Lung (tissue), 16 donors: ENCODE measurements around the gene PARD6G. TPM values are rescaled to one million over a fixed set of nuclear protein-coding genes. Genes with fewer than 3 reads are reported as not detected.
A peak's percentile ranks its signal among the peaks of the same experiment; 100 is the strongest.
"Not testable (repeated sequence)": the region's sequence is repeated elsewhere in the genome, so short reads cannot be mapped to it uniquely, and the experiment has no call there.

Experiments used
- ATAC-seq: fragments of 200-7000 bp; cut with Tn5 transposase; one replicate; pipeline ENCODE4 v1.9.1; 2020; ENCODE audit warnings: moderate number of reproducible peaks; ENCODE audit not compliant: insufficient read depth, low FRiP score
- DNase-seq, 3 donors: peaks; one replicate each; pipeline ENCODE4 v3.0.0-alpha.2; 2013 to 2017
- H3K27ac ChIP-seq, 2 donors: one replicate each; pipeline ENCODE4 v1.5.1; 2013; ENCODE audit warnings: mild to moderate bottlenecking in 2 of 2, moderate library complexity in 2 of 2, control low read depth in 1 of 2, inconsistent platforms in 1 of 2, low read depth in 1 of 2, low read length in 1 of 2
- H3K27me3 ChIP-seq, 3 donors: one replicate each; pipeline ENCODE4 v1.5.1; 2013; ENCODE audit warnings: low read length in 2 of 3; ENCODE audit not compliant: control insufficient read depth in 3 of 3, insufficient read depth in 3 of 3
- H3K36me3 ChIP-seq, 4 donors: one replicate each; pipeline ENCODE4 v1.5.1; 2013; ENCODE audit warnings: low read length in 4 of 4, mild to moderate bottlenecking in 1 of 4, moderate library complexity in 1 of 4; ENCODE audit not compliant: control insufficient read depth in 4 of 4, insufficient read depth in 4 of 4
- H3K4me1 ChIP-seq, 5 donors: one replicate each; pipeline ENCODE4 v1.5.1; 2013; ENCODE audit warnings: low read length in 5 of 5, mild to moderate bottlenecking in 2 of 5, moderate library complexity in 1 of 5; ENCODE audit not compliant: control insufficient read depth in 5 of 5, insufficient read depth in 5 of 5
- H3K4me3 ChIP-seq: one replicate; pipeline ENCODE4 v1.5.1; 2013; ENCODE audit warnings: mild to moderate bottlenecking, control low read depth, moderate library complexity
- H3K9ac ChIP-seq, 2 donors: one replicate each; pipeline ENCODE4 v1.5.1; 2013; ENCODE audit warnings: low read length in 2 of 2, control low read depth in 1 of 2; ENCODE audit not compliant: insufficient read depth in 1 of 2
- H3K9me3 ChIP-seq, 4 donors: one replicate each; pipeline ENCODE4 v1.5.1; 2013; ENCODE audit warnings: low read length in 3 of 4, mild to moderate bottlenecking in 1 of 4, moderate library complexity in 1 of 4; ENCODE audit not compliant: control insufficient read depth in 4 of 4, insufficient read depth in 3 of 4
- WGBS, 2 donors: extraction: QIAGEN DNeasy Blood & Tissue Kit; methylation state at CpG; one replicate each; pipeline ENCODE4 v1.1.7; 2013; 5-methylcytosine and 5-hydroxymethylcytosine counted together
- long read RNA-seq, 5 donors: transcript quantifications; one replicate each; lab custom pipeline, GENCODE V29; 2026
- polyA plus RNA-seq, 2 donors: library from polyadenylated mRNA; stranded (reverse); fragments of 200-250 nt; gene quantifications; one replicate each; pipeline ENCODE4 v1.2.1, GENCODE V29; 2013
- total RNA-seq, 2 donors: library from RNA; depleted of rRNA in 1 of 2; stranded (reverse); fragments of >200 nt in 1 of 2; gene quantifications; one replicate each; pipeline ENCODE4 v1.2.1, GENCODE V29; 2014 to 2021
- TF ChIP-seq, protein P1 (sequence below): IDR thresholded peaks from 2 replicates; pipeline ENCODE4 v1.5.1; 2012; ENCODE audit warnings: mild to moderate bottlenecking; ENCODE audit errors: control extremely low read depth, extremely low read depth
- donor health status: control.
- donor health status: control.
- donor health status: Bipolar disorder and iron deficiency.
- donor health status: healthy.
- donor health status: DM: yes; HTN: yes; CAD: no.

The PARD6G gene, protein sequence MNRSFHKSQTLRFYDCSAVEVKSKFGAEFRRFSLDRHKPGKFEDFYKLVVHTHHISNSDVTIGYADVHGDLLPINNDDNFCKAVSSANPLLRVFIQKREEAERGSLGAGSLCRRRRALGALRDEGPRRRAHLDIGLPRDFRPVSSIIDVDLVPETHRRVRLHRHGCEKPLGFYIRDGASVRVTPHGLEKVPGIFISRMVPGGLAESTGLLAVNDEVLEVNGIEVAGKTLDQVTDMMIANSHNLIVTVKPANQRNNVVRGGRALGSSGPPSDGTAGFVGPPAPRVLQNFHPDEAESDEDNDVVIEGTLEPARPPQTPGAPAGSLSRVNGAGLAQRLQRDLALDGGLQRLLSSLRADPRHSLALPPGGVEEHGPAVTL
- total RNA-seq (1 to 10 TPM; 4.4 to 9.8 TPM), polyA plus RNA-seq (1 to 10 TPM; 1.8 to 1.9 TPM)
- long read RNA-seq, donor 1, transcript PARD6G-201 (3 exons, 3,868 nt): major isoform, 5 of 5 reads
- long read RNA-seq, donor 1, partial matches to known transcripts: 0 of 5 reads
- long read RNA-seq, donor 1, other reads (novel, unspliced or antisense): 0 of 5 reads
- long read RNA-seq, donor 2, partial matches to known transcripts: 0 of 1 reads
- long read RNA-seq, donor 2, other reads (novel, unspliced or antisense): 0 of 1 reads
- long read RNA-seq, donor 3, partial matches to known transcripts: 0 of 1 reads
- long read RNA-seq, donor 3, other reads (novel, unspliced or antisense): 0 of 1 reads
- long read RNA-seq, donor 4, transcript PARD6G-201 (3 exons, 3,868 nt): major isoform, 7 of 7 reads
- long read RNA-seq, donor 4, partial matches to known transcripts: 0 of 7 reads
- long read RNA-seq, donor 4, other reads (novel, unspliced or antisense): 0 of 7 reads
- long read RNA-seq, donor 5, transcript PARD6G-201 (3 exons, 3,868 nt): major isoform, 6 of 7 reads
- long read RNA-seq, donor 5, partial matches to known transcripts: 0 of 7 reads
- long read RNA-seq, donor 5, other reads (novel, unspliced or antisense): 0 of 7 reads

DNA sequence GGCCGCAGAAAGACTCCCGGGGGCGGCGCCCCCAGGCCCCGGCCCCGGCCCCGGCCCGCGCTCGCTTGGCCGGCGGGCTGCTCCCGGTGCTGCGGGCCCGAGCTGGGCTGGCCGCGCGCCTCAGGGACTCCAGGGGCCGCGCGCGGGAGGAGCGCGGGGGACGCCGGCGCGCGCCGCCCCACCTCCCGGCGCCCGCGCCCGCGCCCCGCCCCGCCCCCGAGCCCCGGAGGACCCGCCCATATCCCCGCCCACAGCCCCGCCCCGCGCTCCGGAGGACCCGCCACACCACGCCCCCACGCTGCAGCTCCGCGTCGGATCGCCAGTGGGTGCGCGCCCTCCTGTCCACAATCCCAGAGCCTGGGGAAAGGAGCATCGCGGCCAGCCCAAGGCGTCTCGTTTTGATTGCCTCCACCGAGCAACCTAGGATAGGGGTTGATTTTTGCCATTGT, at the start of gene PARD6G:
TSS of gene PARD6G (minus strand) at position 122 of the 449 bp plus-strand sequence. CDS start 166 bp downstream, outside the sequence.
- no peak within 1 kb of the TSS for H3K27ac ChIP-seq
- H3K9ac ChIP-seq: peak within 1 kb of the TSS in 1 of 2 donors; percentile 25
- 0 to 1% methylated on average over 32 to 60 of the region's 60 CpGs for WGBS, 2 donors
- peak; percentile 81 to 89 (median 88) for DNase-seq
- TF ChIP-seq, protein P1, sequence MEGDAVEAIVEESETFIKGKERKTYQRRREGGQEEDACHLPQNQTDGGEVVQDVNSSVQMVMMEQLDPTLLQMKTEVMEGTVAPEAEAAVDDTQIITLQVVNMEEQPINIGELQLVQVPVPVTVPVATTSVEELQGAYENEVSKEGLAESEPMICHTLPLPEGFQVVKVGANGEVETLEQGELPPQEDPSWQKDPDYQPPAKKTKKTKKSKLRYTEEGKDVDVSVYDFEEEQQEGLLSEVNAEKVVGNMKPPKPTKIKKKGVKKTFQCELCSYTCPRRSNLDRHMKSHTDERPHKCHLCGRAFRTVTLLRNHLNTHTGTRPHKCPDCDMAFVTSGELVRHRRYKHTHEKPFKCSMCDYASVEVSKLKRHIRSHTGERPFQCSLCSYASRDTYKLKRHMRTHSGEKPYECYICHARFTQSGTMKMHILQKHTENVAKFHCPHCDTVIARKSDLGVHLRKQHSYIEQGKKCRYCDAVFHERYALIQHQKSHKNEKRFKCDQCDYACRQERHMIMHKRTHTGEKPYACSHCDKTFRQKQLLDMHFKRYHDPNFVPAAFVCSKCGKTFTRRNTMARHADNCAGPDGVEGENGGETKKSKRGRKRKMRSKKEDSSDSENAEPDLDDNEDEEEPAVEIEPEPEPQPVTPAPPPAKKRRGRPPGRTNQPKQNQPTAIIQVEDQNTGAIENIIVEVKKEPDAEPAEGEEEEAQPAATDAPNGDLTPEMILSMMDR: no peak
- no peaks in the 10 kb centered on the region for H3K36me3 ChIP-seq
- peak within 1 kb of the TSS; percentile 43 for H3K4me3 ChIP-seq
- no peaks in the 10 kb centered on the region for H3K27me3 ChIP-seq
- H3K4me1 ChIP-seq: peaks cover 0 to 13% (median 0%) of the 10 kb centered on the region in 5 donors
- ATAC-seq: peak; percentile 75
- H3K9me3 ChIP-seq: no peaks in the 10 kb centered on the region

DNA sequence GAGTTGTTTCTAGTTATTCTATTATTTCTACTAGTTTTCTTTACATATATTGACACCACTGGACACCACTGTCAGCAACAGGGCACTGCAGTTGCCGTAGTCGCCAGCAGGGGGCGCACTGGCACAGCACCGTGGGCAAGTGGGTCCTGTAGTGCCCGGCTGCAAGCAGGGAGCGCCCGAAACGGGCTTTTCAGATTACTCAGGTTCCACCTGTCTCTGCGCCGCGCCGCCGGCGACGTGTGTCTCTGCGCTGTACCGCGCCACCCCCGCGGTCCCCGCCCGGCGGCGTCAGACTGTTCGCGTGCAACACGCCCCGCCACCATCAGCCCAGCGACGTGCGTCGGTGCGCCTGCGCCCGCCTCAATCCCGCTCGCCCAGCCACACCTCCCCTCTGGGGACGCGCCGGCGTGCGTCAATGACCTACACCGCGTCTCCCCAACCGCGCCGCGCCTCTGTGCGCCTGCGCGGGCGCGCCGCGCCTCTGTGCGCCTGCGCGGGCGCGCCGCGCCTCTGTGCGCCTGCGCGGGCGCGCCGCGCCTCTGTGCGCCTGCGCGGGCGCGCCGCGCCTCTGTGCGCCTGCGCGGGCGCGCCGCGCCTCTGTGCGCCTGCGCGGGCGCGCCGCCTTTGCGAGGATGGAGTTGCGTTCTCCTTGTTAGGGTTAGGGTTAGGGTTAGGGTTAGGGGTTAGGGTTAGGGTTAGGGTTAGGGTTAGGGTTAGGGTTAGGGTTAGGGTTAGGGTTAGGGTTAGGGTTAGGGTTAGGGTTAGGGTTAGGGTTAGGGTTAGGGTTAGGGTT, 15.1 kb upstream of the PARD6G start:
- not testable (repeated sequence) for H3K9me3 ChIP-seq, H3K27ac ChIP-seq, H3K27me3 ChIP-seq, H3K4me3 ChIP-seq, H3K9ac ChIP-seq, H3K4me1 ChIP-seq, H3K36me3 ChIP-seq, ATAC-seq
- WGBS, 2 donors: 68 to 73% methylated on average over 57 to 91 of the region's 91 CpGs
- DNase-seq: peak in 1 of 3 donors; percentile 24

DNA sequence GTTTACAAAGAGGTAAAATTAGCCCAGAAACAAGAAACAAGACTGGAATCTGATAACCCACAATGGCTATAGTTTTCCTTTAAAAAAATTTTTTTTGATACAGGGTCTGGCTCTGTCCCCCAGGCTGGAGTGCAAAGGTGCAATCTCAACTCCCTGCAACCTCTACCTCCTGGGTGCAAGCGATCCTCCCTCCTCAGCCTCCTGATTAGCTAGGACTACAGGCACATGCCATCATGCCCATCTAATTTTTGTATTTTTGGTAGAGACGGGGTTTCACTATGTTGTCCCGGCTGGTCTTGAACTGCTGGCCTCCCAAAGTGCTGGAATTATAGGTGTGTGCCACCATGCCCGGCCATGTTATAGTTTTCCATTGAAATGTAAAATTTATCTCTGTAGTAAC, 12.3 kb upstream of the PARD6G start:
- H3K27me3 ChIP-seq: no peaks in the 10 kb centered on the region
- TF ChIP-seq, protein P1: no peak
- no peak overlapping the region for H3K4me3 ChIP-seq
- H3K4me1 ChIP-seq: no peaks in the 10 kb centered on the region
- H3K36me3 ChIP-seq: no peaks in the 10 kb centered on the region
- no peak for ATAC-seq
- DNase-seq: no peak
- H3K27ac ChIP-seq: no peak overlapping the region
- H3K9ac ChIP-seq: no peak overlapping the region
- no peaks in the 10 kb centered on the region for H3K9me3 ChIP-seq
- WGBS, 2 donors: 91 to 95% methylated on average over 4 of the region's 4 CpGs
